Head of caudate nucleus (tissue), 42 donors: ENCODE data around the gene CLBA1.
"Not testable (repeated sequence)": the region's sequence is repeated elsewhere in the genome, so short reads cannot be mapped to it uniquely, and the experiment has no call there.

Source experiments
- DNase-seq, 42 donors: peaks; one replicate each; pipeline versions ENCODE4 v3.0.0 to v3.0.0-alpha.2; 2020 to 2021; ENCODE audit warnings: mixed read lengths in 7 of 42
- intact Hi-C: fragments of 100-400 bp; cut with DNase I; formaldehyde crosslinking; loops from one replicate; pipeline ENCODE4 v1.15.0; 2022

The CLBA1 gene

GRCh38 chr14:104945986-104946965 is 39.3 kb upstream of the CLBA1 start:
- not testable (repeated sequence) for DNase-seq

GRCh38 chr14:104947201-104947600 is 38.4 kb upstream of the CLBA1 start:
- intact Hi-C loops, DNase-seq: not testable (repeated sequence)

More at GRCh38 chr14:104945986-104946965, 39.3 kb upstream of the CLBA1 start:
- intact Hi-C loops = not testable (repeated sequence)

GRCh38 chr14:104947881-104948735 is 37.5 kb upstream of the CLBA1 start:
- intact Hi-C loops, DNase-seq: not testable (repeated sequence)

DNA sequence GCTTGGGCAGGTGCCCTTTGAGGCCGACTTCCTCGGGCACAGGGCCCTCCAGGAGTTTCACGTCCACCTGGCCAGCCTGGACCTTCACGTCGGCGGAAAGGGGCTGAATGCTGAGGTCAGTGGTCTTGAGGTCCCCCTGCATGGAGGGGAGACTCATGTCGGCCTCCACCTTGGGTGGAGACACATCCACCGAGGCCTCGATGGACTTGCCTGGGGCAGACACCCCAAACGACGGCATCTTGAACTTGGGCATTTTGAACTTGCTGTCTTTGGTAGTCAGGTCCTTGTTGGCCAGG is 36.9 kb upstream of the CLBA1 start:
- intact Hi-C loops = no loop called here
- DNase-seq = no peak

GRCh38 chr14:104949406-104949955 is 36.1 kb upstream of the CLBA1 start:
- intact Hi-C loops, DNase-seq: not testable (repeated sequence)

DNA sequence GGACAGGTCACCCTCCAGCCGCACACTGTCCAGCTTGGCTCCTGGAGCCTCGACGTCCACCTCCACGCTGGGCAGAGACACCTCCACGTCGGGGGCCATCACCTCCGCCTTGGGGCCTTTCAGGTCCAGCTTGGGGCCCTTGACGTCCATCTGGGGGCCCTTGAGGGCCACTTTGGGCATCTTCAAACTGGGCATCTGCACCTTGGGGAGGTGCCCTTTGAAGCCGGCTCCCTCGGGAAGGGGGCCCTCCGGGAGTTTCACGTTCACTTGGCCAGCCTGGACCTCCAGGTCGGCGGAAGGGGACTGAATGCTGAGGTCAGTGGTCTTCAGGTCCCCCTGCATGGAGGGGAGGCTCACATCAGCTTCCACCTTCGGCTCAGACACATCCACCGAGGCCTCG is 35.6 kb upstream of the CLBA1 start:
- DNase-seq = no peak
- intact Hi-C loops = no loop called here

DNA sequence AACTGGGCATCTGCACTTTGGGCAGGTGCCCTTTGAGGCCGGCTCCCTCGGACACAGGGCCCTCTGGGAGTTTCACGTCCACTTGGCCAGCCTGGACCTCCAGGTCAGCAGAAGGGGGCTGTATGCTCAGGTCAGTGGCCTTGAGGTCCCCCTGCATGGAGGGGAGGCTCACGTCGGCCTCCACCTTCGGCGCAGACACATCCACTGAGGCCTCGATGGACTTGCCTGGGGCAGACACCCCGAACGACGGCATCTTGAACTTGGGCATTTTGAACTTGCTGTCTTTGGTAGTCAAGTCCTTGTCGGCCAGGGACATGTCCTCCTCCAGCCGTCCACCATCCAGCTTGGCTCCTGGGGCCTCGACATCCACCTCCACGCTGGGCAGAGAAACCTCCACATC is 34.9 kb upstream of the CLBA1 start:
- DNase-seq, intact Hi-C loops: not testable (repeated sequence)

- intact Hi-C loops, DNase-seq: not testable (repeated sequence)
Measured at GRCh38 chr14:104951863-104952657, 33.5 kb upstream of the CLBA1 start.

GRCh38 chr14:104953097-104953496 is 32.5 kb upstream of the CLBA1 start:
- intact Hi-C loops = no loop called here
- DNase-seq = no peak

DNA sequence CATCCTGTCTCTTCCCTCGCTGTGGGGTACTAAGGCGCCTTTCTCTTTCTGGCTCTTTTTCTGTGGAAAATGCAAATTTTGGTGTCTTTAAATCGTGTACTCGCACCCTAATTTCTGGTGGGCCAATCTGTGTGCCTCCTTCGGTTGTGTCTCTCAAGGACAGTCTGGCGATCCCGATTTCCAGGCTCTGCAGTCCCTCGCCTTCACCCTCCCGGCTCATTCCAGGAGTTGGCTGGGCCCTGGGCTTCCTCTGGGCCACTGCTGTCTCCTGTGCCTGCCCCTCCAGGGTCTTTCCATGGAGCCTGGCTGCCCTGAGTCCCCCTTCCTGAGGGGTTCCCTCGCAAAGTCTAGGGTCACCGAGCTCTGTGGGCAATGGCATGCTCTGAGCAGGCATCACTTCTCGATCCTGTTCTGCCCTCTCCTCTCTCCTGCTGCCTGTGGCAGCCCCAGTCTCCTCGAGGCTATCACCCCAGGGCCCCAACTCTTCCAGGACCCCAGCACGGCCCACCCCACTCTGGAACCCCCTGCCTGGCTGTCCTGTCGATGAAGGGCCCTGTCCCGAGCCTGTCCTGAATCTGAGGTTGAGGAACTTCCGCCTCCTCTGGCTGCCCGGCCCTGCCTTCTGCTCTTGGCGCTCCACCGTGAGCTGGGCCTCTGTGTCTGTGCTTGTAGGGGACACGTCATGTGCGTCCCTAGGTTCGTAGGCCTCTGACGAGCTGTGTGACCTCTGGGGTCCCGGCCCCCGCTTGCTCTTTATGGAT is 31.5 kb upstream of the CLBA1 start:
- no peak for DNase-seq
- intact Hi-C loops = no loop called here

- no peak for DNase-seq
- intact Hi-C loops = no loop called here
Measured at GRCh38 chr14:104954746-104955395, 30.7 kb upstream of the CLBA1 start.

- intact Hi-C loops = no loop called here
- DNase-seq = no peak
Measured at GRCh38 chr14:104955396-104955770, 30.2 kb upstream of the CLBA1 start.

DNA sequence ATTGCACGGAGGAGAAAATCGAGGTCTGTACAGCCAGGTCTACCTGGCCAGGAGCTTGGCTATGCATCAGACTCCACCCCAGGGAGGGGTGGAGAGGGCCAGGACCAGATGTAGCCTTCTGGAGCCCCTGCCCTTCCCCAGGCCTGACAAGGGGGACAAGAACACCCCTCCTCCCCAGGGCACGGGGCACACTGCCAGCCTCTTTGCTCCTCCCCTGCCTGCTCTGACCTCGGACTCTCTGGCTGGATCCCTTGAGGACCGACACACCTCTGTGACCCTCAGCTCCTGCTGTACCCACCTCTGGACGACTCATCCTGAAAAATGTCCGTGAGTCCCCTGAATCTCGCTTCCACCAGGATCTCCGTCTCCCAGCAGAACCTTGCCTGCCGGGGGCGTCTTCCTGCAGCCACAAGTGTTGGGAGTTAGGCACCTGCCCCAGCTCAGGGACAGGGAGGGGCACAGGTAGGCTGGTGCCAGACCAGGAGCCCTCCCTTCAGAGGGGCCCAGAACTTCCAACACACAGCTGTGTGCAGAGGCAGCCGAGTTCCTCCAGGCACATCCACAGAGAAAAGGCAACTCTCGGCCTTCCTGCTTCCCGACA is 29.2 kb upstream of the CLBA1 start:
- DNase-seq = peak in 1 of 42 donors; percentile 6
- intact Hi-C loops = no loop called here

DNA sequence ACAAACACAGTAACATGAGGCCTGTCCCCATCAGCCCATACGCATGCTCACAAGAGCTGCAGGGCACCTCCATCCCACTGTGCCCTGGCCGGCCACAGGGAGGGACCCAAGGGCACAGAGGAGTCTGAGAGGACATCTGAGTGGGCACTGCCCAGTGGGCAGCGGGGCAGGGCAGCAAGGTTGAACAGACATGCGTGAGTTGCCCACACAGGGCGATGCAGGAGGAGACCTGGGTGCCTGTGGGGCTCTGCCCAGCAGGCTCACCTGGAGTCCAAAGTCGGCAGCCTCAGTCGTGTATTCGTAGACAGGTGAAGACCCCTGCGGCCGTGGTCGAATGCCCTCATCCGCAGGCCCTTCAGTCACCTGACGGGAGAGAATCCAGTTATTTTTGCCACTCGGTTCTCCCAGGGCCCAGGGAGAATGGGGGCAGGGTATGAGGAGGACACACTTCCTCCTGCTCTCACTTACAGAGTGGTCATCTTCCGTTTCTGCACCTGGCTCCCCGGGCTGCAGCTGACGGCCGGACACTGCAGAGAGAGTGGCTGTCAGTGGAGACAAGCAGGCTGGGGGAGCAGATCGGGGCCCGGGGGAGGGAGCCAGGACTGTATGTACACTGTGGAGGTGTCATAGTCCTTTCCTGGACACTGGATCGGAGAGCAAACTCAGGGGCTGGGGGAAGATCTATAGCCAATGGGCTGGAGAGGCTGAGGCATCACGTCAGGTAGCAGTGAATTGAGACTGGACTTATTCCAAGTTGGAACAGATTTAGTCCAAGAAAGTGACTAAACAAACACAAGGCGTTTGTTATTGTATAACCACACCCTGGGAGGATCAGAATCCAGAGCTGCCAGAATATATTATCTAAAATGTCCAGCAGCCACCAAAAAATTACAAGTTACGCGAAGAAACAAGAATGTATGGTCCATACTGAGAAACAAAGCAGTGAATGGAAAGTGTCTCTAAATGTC is 28.2 kb upstream of the CLBA1 start:
- intact Hi-C loops = no loop called here

DNA sequence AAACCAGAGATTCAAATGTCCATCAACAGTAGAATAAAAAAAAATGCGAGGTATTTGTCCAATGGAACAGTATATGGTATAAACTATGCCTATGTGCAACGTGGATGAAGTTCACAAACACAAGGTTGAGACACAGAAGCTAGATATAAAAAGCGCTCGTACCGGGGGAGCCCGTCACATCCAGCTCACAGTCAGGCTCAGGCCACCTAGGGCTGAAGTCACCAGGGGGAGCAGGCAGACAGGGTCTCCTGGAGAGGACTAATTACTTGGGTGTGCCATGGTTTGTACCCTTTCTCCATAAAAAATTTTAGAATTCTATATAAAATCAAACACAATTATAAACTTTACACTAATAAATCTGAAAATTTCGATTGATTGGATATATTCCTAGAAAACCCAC is 21.0 kb upstream of the CLBA1 start:
- DNase-seq = no peak
- intact Hi-C loops = no loop called here

More for the DNA sequence above, 28.2 kb upstream of the CLBA1 start:
- no peak for DNase-seq

DNA sequence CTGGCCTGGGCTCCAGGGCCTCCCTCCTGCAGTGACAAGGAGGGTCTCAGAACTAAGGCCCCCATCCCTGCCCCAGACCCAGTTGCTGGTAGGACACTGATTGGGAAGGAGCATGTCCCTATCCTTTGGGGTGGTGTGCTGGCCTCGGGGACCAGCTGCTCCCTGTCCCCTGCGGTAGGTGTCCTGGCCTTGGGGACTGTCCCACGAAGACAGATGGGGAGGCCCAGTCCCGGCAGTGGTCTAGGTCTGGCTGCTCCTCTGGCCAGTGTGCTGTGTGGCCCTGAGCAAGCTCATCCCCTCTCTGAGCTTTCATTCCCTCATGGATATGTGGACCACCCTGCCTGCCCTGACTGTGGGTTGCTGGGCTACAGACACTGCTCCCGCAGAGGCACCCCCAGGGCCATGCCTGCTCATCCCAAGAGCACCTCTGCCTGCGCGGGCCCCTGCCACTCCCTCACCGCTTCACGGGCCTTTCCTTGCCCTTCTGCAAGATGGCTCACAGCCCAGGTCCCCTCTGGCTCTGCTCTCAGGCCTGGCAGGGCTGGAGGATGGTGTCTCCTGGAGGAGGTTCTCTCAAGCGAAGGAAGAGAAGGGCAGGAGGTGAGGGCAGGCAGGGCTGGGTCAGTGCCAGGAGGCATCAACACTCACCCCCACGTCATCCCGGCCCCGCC is 19.9 kb upstream of the CLBA1 start:
- intact Hi-C loops = no loop called here
- DNase-seq = peak in 1 of 42 donors; percentile 6
